HepG2 (cell line): ENCODE measurements around the gene LATS1. TPM values are rescaled to one million over a fixed set of nuclear protein-coding genes. Genes with fewer than 3 reads are reported as not detected.

ENCODE experiments used
- KLF6 ChIP-seq: IDR thresholded peaks from 2 replicates; pipeline ENCODE4 v1.8.0; 2016; ENCODE audit warnings: missing biosample characterization, missing genetic modification reagents
- NCOA5 ChIP-seq: sonication (generic); formaldehyde crosslinking; IDR thresholded peaks from 2 replicates; pipeline ENCODE4 v1.4.0; 2020; ENCODE audit warnings: missing genetic modification reagents
- YEATS4 ChIP-seq: sonication (generic); formaldehyde crosslinking; IDR thresholded peaks from 2 replicates; pipeline ENCODE4 v1.4.0; 2020; ENCODE audit warnings: missing genetic modification reagents, borderline replicate concordance
- ZFP36L1 ChIP-seq: sonication (generic); formaldehyde crosslinking; IDR thresholded peaks from 2 replicates; pipeline ENCODE4 v1.8.0; 2022; ENCODE audit warnings: mild to moderate bottlenecking, missing genetic modification reagents, moderate library complexity
- ZFP62 ChIP-seq: sonication (generic); formaldehyde crosslinking; IDR thresholded peaks from 2 replicates; pipeline ENCODE4 v1.4.0; 2020; ENCODE audit warnings: missing genetic modification reagents
- ZNF331 ChIP-seq: sonication (generic); formaldehyde crosslinking; IDR thresholded peaks from 2 replicates; pipeline ENCODE4 v1.4.0; 2020; ENCODE audit warnings: missing genetic modification reagents
- ZNF44 ChIP-seq: sonication (generic); formaldehyde crosslinking; IDR thresholded peaks from 2 replicates; pipeline ENCODE4 v1.5.1; 2020; ENCODE audit warnings: mild to moderate bottlenecking, missing genetic modification reagents
- ZNF589 ChIP-seq: sonication (generic); formaldehyde crosslinking; conservative IDR thresholded peaks from 2 replicates; pipeline ENCODE4 v1.8.0; 2022; ENCODE audit warnings: mild to moderate bottlenecking, moderate library complexity, missing genetic modification reagents
- polyA plus RNA-seq, 8 experiments: library from polyadenylated mRNA; depleted of rRNA in 3 of 8; stranded (reverse) in 7 of 8; unstranded in 1 of 8; fragments of >200 nt; fragmentation: Illumina TruSeq in 4 of 8; extraction: Trizol in 4 of 8; gene quantifications; 2 replicates each; pipeline versions ENCODE4 v1.2.1 to v1.2.3, GENCODE V29; 2011 to 2016; ENCODE audit warnings: low read depth in 4 of 8, missing spikeins in 1 of 8, mixed read lengths in 1 of 8; ENCODE audit not compliant: insufficient read depth in 1 of 8
- total RNA-seq, 5 experiments: library from RNA; depleted of rRNA; stranded (reverse); fragments of >200 nt; fragmentation: Illumina TruSeq; extraction: Trizol; gene quantifications; 2 replicates each; pipeline ENCODE4 v1.2.3, GENCODE V29; 2016; ENCODE audit warnings: low read depth in 1 of 5
- TF ChIP-seq, protein P1 (sequence below): IDR thresholded peaks from 2 replicates; pipeline ENCODE4 v1.6.1; 2016; ENCODE audit warnings: mild to moderate bottlenecking
- TF ChIP-seq, protein P2 (sequence below): sonication (generic); formaldehyde crosslinking; IDR thresholded peaks from 2 replicates; pipeline ENCODE4 v1.4.0; 2020; ENCODE audit warnings: missing genetic modification reagents
- TF ChIP-seq, protein P3 (sequence below): sonication (generic); formaldehyde crosslinking; IDR thresholded peaks from one replicate; pipeline ENCODE4 v1.5.1; 2020; ENCODE audit warnings: mild to moderate bottlenecking, missing genetic modification reagents; ENCODE audit errors: not compliant biosample characterization
- TF ChIP-seq, protein P4 (sequence below): sonication (generic); formaldehyde crosslinking; conservative IDR thresholded peaks from 2 replicates; pipeline ENCODE4 v1.4.0; 2020; ENCODE audit warnings: missing genetic modification reagents

Gene LATS1
- total and polyA plus RNA-seq, 2 of the 13 experiments (the other 11 are each of a cell fraction or from before 2014, with no cell fraction given): 9.9 to 12.6 TPM

DNA sequence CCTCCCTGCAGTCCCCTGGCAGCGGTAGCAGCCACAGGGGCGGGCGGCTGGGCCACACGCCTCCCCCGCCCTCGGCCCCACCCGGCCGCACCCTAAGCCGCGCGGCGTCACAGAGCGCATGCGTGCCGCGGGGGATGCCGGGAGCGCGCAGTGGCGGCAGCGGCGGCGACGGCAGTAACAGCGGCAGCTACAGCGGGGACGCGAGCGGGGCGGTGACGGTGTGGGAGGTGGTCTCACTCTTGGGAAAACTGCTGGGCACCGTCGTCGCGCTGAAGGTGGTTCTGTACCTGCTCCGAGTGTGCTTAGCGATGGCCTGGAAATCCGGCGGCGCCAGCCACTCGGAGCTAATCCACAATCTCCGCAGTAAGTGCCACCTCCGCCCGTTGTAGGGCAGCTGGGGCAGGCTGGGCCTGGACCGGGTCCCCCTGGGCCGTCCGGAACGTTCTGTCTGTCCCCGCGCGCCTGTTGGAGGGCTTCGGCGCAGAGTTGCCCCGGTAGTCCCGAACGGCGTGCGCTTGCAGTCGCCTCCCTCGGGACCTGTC is 31.8 kb upstream of the LATS1 start, which contains the start of gene PCMT1 (continued):
- TF ChIP-seq, protein P1, sequence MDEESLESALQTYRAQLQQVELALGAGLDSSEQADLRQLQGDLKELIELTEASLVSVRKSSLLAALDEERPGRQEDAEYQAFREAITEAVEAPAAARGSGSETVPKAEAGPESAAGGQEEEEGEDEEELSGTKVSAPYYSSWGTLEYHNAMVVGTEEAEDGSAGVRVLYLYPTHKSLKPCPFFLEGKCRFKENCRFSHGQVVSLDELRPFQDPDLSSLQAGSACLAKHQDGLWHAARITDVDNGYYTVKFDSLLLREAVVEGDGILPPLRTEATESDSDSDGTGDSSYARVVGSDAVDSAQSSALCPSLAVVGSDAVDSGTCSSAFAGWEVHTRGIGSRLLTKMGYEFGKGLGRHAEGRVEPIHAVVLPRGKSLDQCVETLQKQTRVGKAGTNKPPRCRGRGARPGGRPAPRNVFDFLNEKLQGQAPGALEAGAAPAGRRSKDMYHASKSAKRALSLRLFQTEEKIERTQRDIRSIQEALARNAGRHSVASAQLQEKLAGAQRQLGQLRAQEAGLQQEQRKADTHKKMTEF (CRISPR knock-in tag): peak; percentile 76
- TF ChIP-seq ZNF44 (CRISPR knock-in tag) (no peak), ZFP36L1 (CRISPR knock-in tag) (0 out of 2 replicates have a peak, but pooled peaks have one; percentile 26), YEATS4 (CRISPR knock-in tag) (peak; percentile 95), ZNF331 (CRISPR knock-in tag) (0 out of 2 replicates have a peak, but pooled peaks have one; percentile 23), KLF6 (CRISPR knock-in tag) (peak; percentile 73), ZFP62 (CRISPR knock-in tag) (no peak), NCOA5 (CRISPR knock-in tag) (0 out of 2 replicates have a peak, but pooled peaks have one; percentile 44), ZNF589 (no peak; the same call in 1 of the 2 replicates)
- TF ChIP-seq, protein P2, sequence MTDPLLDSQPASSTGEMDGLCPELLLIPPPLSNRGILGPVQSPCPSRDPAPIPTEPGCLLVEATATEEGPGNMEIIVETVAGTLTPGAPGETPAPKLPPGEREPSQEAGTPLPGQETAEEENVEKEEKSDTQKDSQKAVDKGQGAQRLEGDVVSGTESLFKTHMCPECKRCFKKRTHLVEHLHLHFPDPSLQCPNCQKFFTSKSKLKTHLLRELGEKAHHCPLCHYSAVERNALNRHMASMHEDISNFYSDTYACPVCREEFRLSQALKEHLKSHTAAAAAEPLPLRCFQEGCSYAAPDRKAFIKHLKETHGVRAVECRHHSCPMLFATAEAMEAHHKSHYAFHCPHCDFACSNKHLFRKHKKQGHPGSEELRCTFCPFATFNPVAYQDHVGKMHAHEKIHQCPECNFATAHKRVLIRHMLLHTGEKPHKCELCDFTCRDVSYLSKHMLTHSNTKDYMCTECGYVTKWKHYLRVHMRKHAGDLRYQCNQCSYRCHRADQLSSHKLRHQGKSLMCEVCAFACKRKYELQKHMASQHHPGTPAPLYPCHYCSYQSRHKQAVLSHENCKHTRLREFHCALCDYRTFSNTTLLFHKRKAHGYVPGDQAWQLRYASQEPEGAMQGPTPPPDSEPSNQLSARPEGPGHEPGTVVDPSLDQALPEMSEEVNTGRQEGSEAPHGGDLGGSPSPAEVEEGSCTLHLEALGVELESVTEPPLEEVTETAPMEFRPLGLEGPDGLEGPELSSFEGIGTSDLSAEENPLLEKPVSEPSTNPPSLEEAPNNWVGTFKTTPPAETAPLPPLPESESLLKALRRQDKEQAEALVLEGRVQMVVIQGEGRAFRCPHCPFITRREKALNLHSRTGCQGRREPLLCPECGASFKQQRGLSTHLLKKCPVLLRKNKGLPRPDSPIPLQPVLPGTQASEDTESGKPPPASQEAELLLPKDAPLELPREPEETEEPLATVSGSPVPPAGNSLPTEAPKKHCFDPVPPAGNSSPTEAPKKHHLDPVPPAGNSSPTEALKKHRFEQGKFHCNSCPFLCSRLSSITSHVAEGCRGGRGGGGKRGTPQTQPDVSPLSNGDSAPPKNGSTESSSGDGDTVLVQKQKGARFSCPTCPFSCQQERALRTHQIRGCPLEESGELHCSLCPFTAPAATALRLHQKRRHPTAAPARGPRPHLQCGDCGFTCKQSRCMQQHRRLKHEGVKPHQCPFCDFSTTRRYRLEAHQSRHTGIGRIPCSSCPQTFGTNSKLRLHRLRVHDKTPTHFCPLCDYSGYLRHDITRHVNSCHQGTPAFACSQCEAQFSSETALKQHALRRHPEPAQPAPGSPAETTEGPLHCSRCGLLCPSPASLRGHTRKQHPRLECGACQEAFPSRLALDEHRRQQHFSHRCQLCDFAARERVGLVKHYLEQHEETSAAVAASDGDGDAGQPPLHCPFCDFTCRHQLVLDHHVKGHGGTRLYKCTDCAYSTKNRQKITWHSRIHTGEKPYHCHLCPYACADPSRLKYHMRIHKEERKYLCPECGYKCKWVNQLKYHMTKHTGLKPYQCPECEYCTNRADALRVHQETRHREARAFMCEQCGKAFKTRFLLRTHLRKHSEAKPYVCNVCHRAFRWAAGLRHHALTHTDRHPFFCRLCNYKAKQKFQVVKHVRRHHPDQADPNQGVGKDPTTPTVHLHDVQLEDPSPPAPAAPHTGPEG (CRISPR knock-in tag): peak; percentile 49; the same call in 1 of the 2 replicates
- TF ChIP-seq, protein P3, sequence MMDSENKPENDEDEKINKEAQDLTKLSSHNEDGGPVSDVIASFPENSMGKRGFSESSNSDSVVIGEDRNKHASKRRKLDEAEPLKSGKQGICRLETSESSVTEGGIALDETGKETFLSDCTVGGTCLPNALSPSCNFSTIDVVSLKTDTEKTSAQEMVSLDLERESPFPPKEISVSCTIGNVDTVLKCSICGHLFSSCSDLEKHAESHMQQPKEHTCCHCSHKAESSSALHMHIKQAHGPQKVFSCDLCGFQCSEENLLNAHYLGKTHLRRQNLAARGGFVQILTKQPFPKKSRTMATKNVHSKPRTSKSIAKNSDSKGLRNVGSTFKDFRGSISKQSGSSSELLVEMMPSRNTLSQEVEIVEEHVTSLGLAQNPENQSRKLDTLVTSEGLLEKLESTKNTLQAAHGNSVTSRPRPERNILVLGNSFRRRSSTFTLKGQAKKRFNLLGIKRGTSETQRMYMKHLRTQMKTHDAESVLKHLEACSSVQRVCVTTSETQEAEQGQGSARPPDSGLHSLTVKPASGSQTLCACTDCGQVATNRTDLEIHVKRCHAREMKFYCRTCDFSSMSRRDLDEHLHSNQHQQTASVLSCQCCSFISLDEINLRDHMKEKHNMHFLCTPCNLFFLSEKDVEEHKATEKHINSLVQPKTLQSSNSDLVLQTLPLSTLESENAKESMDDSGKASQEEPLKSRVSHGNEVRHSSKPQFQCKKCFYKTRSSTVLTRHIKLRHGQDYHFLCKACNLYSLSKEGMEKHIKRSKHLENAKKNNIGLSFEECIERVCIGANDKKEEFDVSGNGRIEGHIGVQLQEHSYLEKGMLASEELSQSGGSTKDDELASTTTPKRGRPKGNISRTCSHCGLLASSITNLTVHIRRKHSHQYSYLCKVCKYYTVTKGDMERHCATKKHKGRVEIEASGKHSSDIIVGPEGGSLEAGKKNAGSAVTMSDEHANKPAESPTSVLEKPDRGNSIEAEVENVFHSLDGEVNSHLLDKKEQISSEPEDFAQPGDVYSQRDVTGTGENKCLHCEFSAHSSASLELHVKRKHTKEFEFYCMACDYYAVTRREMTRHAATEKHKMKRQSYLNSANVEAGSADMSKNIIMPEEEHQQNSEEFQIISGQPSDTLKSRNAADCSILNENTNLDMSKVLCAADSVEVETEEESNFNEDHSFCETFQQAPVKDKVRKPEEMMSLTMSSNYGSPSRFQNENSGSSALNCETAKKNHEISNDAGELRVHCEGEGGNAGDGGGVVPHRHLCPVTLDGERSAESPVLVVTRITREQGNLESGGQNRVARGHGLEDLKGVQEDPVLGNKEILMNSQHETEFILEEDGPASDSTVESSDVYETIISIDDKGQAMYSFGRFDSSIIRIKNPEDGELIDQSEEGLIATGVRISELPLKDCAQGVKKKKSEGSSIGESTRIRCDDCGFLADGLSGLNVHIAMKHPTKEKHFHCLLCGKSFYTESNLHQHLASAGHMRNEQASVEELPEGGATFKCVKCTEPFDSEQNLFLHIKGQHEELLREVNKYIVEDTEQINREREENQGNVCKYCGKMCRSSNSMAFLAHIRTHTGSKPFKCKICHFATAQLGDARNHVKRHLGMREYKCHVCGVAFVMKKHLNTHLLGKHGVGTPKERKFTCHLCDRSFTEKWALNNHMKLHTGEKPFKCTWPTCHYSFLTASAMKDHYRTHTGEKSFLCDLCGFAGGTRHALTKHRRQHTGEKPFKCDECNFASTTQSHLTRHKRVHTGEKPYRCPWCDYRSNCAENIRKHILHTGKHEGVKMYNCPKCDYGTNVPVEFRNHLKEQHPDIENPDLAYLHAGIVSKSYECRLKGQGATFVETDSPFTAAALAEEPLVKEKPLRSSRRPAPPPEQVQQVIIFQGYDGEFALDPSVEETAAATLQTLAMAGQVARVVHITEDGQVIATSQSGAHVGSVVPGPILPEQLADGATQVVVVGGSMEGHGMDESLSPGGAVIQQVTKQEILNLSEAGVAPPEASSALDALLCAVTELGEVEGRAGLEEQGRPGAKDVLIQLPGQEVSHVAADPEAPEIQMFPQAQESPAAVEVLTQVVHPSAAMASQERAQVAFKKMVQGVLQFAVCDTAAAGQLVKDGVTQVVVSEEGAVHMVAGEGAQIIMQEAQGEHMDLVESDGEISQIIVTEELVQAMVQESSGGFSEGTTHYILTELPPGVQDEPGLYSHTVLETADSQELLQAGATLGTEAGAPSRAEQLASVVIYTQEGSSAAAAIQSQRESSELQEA: peak; percentile 81
- TF ChIP-seq, protein P4, sequence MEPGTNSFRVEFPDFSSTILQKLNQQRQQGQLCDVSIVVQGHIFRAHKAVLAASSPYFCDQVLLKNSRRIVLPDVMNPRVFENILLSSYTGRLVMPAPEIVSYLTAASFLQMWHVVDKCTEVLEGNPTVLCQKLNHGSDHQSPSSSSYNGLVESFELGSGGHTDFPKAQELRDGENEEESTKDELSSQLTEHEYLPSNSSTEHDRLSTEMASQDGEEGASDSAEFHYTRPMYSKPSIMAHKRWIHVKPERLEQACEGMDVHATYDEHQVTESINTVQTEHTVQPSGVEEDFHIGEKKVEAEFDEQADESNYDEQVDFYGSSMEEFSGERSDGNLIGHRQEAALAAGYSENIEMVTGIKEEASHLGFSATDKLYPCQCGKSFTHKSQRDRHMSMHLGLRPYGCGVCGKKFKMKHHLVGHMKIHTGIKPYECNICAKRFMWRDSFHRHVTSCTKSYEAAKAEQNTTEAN (CRISPR knock-in tag): 0 out of 2 replicates have a peak, but pooled peaks have one; percentile 71
